ENCODE measurements around the gene VEGFD. TPM values are rescaled to one million over a fixed set of nuclear protein-coding genes. Genes with fewer than 3 reads are reported as not detected.

The VEGFD gene
- total RNA-seq, 1 donor from 2014 or later = 20.5 TPM

DNA sequence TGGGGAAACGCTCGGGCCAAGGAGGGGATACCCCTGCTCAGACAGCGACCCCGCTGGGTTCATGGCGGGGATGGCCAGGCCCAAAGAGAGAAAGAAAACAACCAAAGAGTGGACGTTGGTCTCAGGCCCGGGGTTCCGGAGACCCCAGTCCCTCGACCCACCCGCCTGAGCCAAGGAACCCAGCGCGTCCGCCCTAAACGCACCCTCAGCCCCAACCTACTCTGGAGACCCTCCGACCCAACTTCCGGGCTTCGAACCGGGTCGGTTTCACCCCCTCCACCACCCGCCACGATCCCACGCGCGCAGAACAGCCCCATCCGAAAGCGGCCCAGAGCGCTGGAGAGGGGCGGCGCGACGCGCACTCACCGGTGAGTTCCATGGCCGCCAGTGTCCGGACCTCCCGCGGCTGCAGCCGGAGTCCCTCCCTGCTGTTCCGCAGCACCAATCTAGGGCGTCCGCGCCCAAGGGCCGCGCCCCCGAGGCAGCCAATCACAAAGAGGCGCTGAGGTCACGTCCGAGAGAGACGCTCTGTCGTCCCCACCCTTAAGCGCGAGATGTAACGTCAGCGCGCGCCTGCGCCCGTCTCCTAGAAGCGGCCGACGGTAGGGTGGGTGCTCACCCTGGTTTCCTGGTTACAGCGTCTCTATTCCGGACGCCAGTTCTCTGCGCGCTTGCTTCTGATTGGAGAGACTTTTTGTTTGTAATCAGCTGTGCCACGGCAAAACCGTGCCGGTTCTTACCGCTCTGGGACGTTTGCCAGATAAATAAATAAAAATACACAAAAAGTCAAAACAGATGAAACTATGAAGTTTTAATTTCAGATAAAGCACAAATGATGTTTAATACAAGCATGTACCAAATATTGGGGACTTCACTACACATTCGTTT, 48.8 kb downstream of the VEGFD start, which contains the start of gene PIGA:
PIGA (minus strand) TSS at position 389 of the 888 bp plus-strand sequence. CDS start 3,593 bp downstream, outside the sequence.
- Mint-ChIP-seq H3K27me3 (peaks cover 18% of the 10 kb centered on the region), H3K4me1 (ENCODE audit: unreplicated experiment) (peaks cover 5% of the 10 kb centered on the region), H3K27ac (peak within 1 kb of the TSS; percentile 98), H3K4me3 (peak within 1 kb of the TSS; percentile 95), H3K36me3 (peaks cover 4% of the 10 kb centered on the region), H3K9me3 (no peaks in the 10 kb centered on the region)
- peak; percentile 92 for DNase-seq (ENCODE audit: extremely low spot score, unreplicated experiment)
- TF ChIP-seq, protein P1, sequence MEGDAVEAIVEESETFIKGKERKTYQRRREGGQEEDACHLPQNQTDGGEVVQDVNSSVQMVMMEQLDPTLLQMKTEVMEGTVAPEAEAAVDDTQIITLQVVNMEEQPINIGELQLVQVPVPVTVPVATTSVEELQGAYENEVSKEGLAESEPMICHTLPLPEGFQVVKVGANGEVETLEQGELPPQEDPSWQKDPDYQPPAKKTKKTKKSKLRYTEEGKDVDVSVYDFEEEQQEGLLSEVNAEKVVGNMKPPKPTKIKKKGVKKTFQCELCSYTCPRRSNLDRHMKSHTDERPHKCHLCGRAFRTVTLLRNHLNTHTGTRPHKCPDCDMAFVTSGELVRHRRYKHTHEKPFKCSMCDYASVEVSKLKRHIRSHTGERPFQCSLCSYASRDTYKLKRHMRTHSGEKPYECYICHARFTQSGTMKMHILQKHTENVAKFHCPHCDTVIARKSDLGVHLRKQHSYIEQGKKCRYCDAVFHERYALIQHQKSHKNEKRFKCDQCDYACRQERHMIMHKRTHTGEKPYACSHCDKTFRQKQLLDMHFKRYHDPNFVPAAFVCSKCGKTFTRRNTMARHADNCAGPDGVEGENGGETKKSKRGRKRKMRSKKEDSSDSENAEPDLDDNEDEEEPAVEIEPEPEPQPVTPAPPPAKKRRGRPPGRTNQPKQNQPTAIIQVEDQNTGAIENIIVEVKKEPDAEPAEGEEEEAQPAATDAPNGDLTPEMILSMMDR (conservative IDR thresholded peaks at IDR 0.05) = no peak

DNA sequence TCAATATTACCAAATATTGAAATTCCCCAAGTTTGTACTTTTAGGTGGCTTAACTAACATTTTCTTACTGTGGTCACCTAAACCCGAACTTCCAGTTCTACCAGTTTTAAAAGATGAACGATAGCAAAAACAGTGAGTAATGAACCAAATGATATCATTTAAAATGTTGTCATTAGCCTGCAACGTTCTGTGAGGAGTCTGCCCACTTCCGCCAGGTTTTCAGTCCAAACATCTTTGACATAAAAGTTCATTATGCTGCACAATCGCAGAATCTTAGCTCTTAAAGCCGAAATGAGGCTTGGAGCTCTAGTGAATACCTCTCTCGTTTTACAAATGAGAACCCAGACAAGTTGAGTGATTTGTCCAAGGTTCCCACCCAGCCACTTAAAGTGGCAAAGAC, 49.7 kb downstream of the VEGFD start:
- TF ChIP-seq, protein P1 (conservative IDR thresholded peaks at IDR 0.05) = no peak
- H3K27ac Mint-ChIP-seq = peak overlapping the region; percentile 98
- peaks cover 4% of the 10 kb centered on the region for H3K36me3 Mint-ChIP-seq
- peaks cover 5% of the 10 kb centered on the region for H3K4me1 Mint-ChIP-seq (ENCODE audit: unreplicated experiment)
- no peak for DNase-seq (ENCODE audit: extremely low spot score, unreplicated experiment)
- H3K27me3 Mint-ChIP-seq = peaks cover 14% of the 10 kb centered on the region
- peak overlapping the region; percentile 95 for H3K4me3 Mint-ChIP-seq
- no peaks in the 10 kb centered on the region for H3K9me3 Mint-ChIP-seq

DNA sequence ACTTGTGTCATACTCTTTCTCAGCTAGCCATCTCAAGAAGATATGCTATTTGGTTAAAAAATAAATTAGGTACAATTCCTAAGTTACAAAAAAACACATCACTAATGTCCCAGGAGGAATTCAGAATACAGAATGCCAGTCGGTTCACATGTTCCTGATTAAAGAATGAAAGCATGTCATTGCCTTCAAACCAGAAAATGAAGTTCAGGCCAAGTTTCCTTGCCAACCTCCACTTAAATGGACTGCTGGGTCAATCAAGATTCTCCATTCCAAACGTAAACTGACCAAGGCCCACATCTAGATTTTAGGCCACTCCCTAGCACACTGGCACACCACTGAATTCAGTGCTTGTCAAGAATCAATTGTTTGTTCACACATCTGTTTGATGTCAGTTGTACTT, 55.4 kb downstream of the VEGFD start:
- no peak for DNase-seq (ENCODE audit: extremely low spot score, unreplicated experiment)
- no peaks in the 10 kb centered on the region for H3K9me3 Mint-ChIP-seq
- no peaks in the 10 kb centered on the region for H3K27me3 Mint-ChIP-seq
- TF ChIP-seq, protein P1 (conservative IDR thresholded peaks at IDR 0.05) = no peak
- no peak overlapping the region for H3K27ac Mint-ChIP-seq
- no peak overlapping the region for H3K4me3 Mint-ChIP-seq
- no peaks in the 10 kb centered on the region for H3K4me1 Mint-ChIP-seq (ENCODE audit: unreplicated experiment)
- peaks cover 7% of the 10 kb centered on the region for H3K36me3 Mint-ChIP-seq

DNA sequence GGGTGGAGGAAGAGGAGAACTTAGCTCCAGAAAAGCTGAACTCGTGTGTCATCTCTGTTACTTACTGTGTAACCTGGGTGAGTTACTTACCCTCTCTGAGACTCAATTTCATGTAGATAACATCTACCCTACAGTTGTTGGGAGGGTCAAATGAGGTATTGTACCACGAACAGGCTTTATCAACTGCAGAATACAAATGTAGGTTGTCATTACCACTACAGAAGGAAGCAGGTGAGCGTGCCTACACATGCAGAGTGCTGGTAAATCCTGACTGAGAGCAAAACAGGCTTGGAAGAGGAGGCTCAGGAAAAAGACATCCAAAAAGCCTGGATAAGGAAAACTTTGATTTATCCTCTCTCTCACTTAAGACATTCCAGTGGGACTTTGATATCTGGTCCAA, 56.1 kb downstream of the VEGFD start:
- H3K4me1 Mint-ChIP-seq (ENCODE audit: unreplicated experiment) = no peaks in the 10 kb centered on the region
- TF ChIP-seq, protein P1 (conservative IDR thresholded peaks at IDR 0.05) = no peak

DNA sequence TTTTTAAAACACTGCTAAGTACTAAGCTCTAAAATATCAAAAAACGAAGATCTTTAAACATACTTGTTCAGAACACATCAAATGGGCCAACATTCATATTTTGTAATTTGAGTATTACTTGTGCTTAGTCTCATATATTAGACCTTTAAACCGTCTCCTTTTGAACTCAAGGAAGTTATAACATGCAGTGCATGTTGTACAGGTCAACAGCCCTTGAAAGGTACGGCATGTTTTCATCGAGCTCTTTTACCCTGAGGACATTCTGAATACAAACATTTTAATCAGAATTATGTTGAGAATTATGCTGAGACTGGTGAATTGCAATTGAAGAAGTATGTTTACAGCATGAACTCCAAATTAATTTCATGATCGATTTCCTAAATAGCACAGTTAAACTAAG, 61.7 kb downstream of the VEGFD start:
- H3K9me3 Mint-ChIP-seq = no peaks in the 10 kb centered on the region

More for the DNA sequence above, 56.1 kb downstream of the VEGFD start:
- no peak for DNase-seq (ENCODE audit: extremely low spot score, unreplicated experiment)
- Mint-ChIP-seq H3K9me3 (no peaks in the 10 kb centered on the region), H3K27ac (no peak overlapping the region), H3K4me3 (no peak overlapping the region), H3K36me3 (peaks cover 10% of the 10 kb centered on the region), H3K27me3 (no peaks in the 10 kb centered on the region)

More for the DNA sequence above, 61.7 kb downstream of the VEGFD start:
- H3K27me3 Mint-ChIP-seq = no peaks in the 10 kb centered on the region
- DNase-seq (ENCODE audit: extremely low spot score, unreplicated experiment) = no peak
- H3K4me1 Mint-ChIP-seq (ENCODE audit: unreplicated experiment) = no peaks in the 10 kb centered on the region
- H3K27ac Mint-ChIP-seq = no peak overlapping the region
- H3K36me3 Mint-ChIP-seq = peaks cover 13% of the 10 kb centered on the region
- H3K4me3 Mint-ChIP-seq = no peak overlapping the region
- TF ChIP-seq, protein P1 (conservative IDR thresholded peaks at IDR 0.05) = no peak

All from type B pancreatic cell (in vitro differentiated cells).